ENCODE results near the gene COG5.

Gene COG5

DNA sequence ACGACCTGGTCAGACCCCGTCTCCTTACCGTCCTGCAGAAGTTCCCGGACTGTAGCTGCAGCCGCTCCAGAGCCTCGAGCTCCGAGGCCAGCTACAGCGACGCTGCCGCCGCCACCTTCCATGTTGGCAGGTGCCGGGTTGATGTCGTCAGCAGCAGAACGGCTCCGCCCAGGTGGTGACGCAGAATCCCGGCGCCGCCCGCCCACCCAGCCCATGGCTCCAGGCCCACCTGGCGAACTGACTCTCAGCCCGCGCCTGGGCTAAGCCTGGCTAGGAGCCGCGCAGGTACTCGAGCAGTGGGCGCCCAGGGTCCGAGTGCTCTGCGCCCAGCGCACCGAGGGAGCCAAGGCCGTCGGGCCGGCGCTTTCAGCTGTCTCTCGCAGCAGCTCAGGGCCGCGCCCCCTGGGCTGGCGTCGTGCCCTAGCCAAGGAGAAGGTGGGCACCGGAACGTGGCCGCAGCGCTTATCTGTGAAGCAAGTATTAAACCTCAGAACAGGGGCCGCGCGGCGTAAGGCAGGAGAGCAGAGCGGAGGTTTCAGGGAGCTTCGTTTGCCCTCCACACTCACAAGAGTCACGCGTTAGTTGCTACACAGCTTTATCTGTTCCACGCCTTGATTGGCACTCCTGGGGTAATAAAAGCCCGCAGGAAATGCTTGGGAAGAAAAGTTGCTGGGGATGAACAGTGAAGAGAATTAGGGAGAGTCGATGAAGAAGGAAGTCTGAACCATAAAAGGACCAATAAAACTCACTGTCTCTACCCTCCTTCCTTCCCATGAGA lies at the start of gene COG5, which contains the start of gene DUS4L (continued):
- TF ChIP-seq ZNF37A (tag by site-specific recombination; IDR thresholded peaks at IDR 0.05) (no peak), BCL11A (tag by site-specific recombination; IDR thresholded peaks at IDR 0.05; ENCODE audit: low read depth) (no peak), ZNF561 (tag by site-specific recombination; IDR thresholded peaks at IDR 0.05; ENCODE audit: borderline replicate concordance) (0 out of 2 replicates have a peak, but pooled peaks have one; percentile 37), ZNF16 (tag by site-specific recombination; IDR thresholded peaks at IDR 0.05; ENCODE audit: low read depth) (no peak), ZNF571 (tag by site-specific recombination; IDR thresholded peaks at IDR 0.05) (no peak), RBAK (tag by site-specific recombination; IDR thresholded peaks at IDR 0.05) (no peak), KLF16 (tag by site-specific recombination; IDR thresholded peaks at IDR 0.05) (peak; percentile 91), ZBTB1 (tag by site-specific recombination; IDR thresholded peaks at IDR 0.05) (no peak), ZNF596 (tag by site-specific recombination; IDR thresholded peaks at IDR 0.05) (no peak), ZNF600 (tag by site-specific recombination; IDR thresholded peaks at IDR 0.05) (peak; percentile 65), OVOL3 (tag by site-specific recombination; IDR thresholded peaks at IDR 0.05) (no peak; the same call in 1 of the 2 replicates), SP3 (tag by site-specific recombination; IDR thresholded peaks at IDR 0.05) (peak; percentile 94), ZBTB7A (tag by site-specific recombination; IDR thresholded peaks at IDR 0.05; ENCODE audit: low read depth) (peak; percentile 63), ZBTB48 (tag by site-specific recombination; IDR thresholded peaks at IDR 0.05) (no peak; the same call in 1 of the 2 replicates), KLF10 (tag by site-specific recombination; IDR thresholded peaks at IDR 0.05) (peak; percentile 79), WT1 (tag by site-specific recombination; IDR thresholded peaks at IDR 0.05) (no peak), ZNF223 (tag by site-specific recombination; IDR thresholded peaks at IDR 0.05) (no peak), SETDB1 (IDR thresholded peaks at IDR 0.05; ENCODE audit: insufficient read length, low read length) (no peak), ZNF518A (tag by site-specific recombination; conservative IDR thresholded peaks at IDR 0.05; ENCODE audit: low read depth) (0 out of 2 replicates have a peak, but pooled peaks have one; percentile 31), ZNF544 (tag by site-specific recombination; IDR thresholded peaks at IDR 0.05) (no peak), ZNF266 (tag by site-specific recombination; IDR thresholded peaks at IDR 0.05; ENCODE audit: low read depth) (no peak), ZNF239 (tag by site-specific recombination; IDR thresholded peaks at IDR 0.05) (no peak), OSR2 (tag by site-specific recombination; IDR thresholded peaks at IDR 0.05) (no peak), ZNF433 (tag by site-specific recombination; IDR thresholded peaks at IDR 0.05; ENCODE audit: low read depth) (no peak), ZNF677 (tag by site-specific recombination; IDR thresholded peaks at IDR 0.05) (no peak), ZNF155 (tag by site-specific recombination; IDR thresholded peaks at IDR 0.05) (no peak)
- TF ChIP-seq, protein P1, sequence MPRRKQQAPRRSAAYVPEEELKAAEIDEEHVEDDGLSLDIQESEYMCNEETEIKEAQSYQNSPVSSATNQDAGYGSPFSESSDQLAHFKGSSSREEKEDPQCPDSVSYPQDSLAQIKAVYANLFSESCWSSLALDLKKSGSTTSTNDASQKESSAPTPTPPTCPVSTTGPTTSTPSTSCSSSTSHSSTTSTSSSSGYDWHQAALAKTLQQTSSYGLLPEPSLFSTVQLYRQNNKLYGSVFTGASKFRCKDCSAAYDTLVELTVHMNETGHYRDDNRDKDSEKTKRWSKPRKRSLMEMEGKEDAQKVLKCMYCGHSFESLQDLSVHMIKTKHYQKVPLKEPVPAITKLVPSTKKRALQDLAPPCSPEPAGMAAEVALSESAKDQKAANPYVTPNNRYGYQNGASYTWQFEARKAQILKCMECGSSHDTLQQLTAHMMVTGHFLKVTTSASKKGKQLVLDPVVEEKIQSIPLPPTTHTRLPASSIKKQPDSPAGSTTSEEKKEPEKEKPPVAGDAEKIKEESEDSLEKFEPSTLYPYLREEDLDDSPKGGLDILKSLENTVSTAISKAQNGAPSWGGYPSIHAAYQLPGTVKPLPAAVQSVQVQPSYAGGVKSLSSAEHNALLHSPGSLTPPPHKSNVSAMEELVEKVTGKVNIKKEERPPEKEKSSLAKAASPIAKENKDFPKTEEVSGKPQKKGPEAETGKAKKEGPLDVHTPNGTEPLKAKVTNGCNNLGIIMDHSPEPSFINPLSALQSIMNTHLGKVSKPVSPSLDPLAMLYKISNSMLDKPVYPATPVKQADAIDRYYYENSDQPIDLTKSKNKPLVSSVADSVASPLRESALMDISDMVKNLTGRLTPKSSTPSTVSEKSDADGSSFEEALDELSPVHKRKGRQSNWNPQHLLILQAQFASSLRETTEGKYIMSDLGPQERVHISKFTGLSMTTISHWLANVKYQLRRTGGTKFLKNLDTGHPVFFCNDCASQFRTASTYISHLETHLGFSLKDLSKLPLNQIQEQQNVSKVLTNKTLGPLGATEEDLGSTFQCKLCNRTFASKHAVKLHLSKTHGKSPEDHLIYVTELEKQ (tag by site-specific recombination; IDR thresholded peaks at IDR 0.05; ENCODE audit: borderline replicate concordance): no peak
- TF ChIP-seq, protein P2, sequence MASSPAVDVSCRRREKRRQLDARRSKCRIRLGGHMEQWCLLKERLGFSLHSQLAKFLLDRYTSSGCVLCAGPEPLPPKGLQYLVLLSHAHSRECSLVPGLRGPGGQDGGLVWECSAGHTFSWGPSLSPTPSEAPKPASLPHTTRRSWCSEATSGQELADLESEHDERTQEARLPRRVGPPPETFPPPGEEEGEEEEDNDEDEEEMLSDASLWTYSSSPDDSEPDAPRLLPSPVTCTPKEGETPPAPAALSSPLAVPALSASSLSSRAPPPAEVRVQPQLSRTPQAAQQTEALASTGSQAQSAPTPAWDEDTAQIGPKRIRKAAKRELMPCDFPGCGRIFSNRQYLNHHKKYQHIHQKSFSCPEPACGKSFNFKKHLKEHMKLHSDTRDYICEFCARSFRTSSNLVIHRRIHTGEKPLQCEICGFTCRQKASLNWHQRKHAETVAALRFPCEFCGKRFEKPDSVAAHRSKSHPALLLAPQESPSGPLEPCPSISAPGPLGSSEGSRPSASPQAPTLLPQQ (tag by site-specific recombination; IDR thresholded peaks at IDR 0.05): 0 out of 2 replicates have a peak, but pooled peaks have one; percentile 51
- TF ChIP-seq, protein P3, sequence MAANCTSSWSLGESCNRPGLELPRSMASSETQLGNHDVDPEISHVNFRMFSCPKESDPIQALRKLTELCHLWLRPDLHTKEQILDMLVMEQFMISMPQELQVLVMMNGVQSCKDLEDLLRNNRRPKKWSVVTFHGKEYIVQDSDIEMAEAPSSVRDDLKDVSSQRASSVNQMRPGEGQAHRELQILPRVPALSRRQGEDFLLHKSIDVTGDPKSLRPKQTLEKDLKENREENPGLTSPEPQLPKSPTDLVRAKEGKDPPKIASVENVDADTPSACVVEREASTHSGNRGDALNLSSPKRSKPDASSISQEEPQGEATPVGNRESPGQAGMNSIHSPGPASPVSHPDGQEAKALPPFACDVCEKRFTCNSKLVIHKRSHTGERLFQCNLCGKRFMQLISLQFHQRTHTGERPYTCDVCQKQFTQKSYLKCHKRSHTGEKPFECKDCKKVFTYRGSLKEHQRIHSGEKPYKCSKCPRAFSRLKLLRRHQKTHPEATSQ (tag by site-specific recombination; IDR thresholded peaks at IDR 0.05): no peak

Data from HEK293 (cell line).